HG03432 (cell line): Measurements from ENCODE around the gene FAM184A.

Experiments
- ATAC-seq: cut with Tn5 transposase; IDR thresholded peaks from one replicate; pipeline ENCODE4 v1.9.1; 2021; ENCODE audit warnings: mild to moderate bottlenecking, moderate library complexity; ENCODE audit not compliant: unreplicated experiment

FAM184A gene

DNA sequence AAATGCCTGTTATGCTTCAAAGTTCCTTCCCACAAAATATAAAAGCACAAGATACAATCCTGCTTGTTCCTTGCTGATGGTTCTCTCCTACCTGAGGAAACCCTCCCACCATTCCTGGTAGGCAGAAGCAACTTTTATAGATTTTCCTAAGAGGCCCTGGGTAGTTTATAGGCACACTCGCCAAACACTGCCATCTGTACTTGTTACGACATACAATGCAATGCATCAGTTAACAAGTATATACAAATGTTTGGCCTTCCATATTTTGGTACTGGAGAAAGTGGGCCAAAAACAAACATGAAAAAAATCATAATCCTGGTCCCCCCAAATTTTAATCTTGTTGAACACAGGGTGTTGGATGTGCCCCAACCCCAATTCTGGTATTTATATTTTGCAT lies 160.1 kb downstream of the FAM184A start:
- ATAC-seq: no peak

GRCh38 chr6:118917546-118918328 lies 160.7 kb downstream of the FAM184A start:
- ATAC-seq: no peak

GRCh38 chr6:118914598-118914997 lies 163.9 kb downstream of the FAM184A start:
- ATAC-seq: no peak

DNA sequence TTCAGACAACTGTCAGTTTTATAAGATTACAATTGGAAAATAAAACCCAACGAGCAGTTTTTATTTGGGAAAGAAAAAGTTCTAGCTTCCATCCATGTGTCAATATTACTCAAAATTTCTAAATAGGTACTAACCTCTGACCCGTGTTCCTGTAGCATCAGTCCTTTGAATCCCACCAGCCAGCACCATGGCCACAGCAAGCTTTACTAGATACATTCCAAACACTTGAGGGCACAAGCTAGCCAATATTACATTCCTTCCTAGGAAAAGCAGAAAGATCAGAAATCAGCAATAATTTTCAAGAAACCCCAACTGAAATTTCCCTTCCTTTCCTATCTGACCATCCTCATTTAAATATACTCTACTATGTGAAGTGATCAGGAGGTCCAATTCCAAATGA lies 165.3 kb downstream of the FAM184A start:
- ATAC-seq: no peak

GRCh38 chr6:118912646-118913045 lies 165.8 kb downstream of the FAM184A start:
- ATAC-seq: no peak
